ENCODE results near the gene SLC13A5.

- TF ChIP-seq CTCF (IDR thresholded peaks at IDR 0.05) (no peak), RFX5 (IDR thresholded peaks at IDR 0.05; ENCODE audit: low read length) (no peak), POLR2AphosphoS5 (IDR thresholded peaks at IDR 0.05; ENCODE audit: low read depth, low read length) (no peak), RAD21 (IDR thresholded peaks at IDR 0.05; ENCODE audit: low read length) (no peak), ZBTB33 (IDR thresholded peaks at IDR 0.05; ENCODE audit: borderline replicate concordance, low read depth) (no peak), RCOR1 (IDR thresholded peaks at IDR 0.05; ENCODE audit: low read length) (no peak), USF2 (IDR thresholded peaks at IDR 0.05; ENCODE audit: borderline replicate concordance, low read depth, low read length) (no peak), YY1 (IDR thresholded peaks at IDR 0.05; ENCODE audit: low read depth) (no peak)
- TF ChIP-seq, protein P1, sequence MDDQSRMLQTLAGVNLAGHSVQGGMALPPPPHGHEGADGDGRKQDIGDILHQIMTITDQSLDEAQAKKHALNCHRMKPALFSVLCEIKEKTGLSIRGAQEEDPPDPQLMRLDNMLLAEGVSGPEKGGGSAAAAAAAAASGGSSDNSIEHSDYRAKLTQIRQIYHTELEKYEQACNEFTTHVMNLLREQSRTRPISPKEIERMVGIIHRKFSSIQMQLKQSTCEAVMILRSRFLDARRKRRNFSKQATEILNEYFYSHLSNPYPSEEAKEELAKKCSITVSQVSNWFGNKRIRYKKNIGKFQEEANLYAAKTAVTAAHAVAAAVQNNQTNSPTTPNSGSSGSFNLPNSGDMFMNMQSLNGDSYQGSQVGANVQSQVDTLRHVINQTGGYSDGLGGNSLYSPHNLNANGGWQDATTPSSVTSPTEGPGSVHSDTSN (IDR thresholded peaks at IDR 0.05) = no peak
- TF ChIP-seq, protein P2, sequence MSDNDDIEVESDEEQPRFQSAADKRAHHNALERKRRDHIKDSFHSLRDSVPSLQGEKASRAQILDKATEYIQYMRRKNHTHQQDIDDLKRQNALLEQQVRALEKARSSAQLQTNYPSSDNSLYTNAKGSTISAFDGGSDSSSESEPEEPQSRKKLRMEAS (IDR thresholded peaks at IDR 0.05; ENCODE audit: low read depth) = no peak
- TF ChIP-seq, protein P3, sequence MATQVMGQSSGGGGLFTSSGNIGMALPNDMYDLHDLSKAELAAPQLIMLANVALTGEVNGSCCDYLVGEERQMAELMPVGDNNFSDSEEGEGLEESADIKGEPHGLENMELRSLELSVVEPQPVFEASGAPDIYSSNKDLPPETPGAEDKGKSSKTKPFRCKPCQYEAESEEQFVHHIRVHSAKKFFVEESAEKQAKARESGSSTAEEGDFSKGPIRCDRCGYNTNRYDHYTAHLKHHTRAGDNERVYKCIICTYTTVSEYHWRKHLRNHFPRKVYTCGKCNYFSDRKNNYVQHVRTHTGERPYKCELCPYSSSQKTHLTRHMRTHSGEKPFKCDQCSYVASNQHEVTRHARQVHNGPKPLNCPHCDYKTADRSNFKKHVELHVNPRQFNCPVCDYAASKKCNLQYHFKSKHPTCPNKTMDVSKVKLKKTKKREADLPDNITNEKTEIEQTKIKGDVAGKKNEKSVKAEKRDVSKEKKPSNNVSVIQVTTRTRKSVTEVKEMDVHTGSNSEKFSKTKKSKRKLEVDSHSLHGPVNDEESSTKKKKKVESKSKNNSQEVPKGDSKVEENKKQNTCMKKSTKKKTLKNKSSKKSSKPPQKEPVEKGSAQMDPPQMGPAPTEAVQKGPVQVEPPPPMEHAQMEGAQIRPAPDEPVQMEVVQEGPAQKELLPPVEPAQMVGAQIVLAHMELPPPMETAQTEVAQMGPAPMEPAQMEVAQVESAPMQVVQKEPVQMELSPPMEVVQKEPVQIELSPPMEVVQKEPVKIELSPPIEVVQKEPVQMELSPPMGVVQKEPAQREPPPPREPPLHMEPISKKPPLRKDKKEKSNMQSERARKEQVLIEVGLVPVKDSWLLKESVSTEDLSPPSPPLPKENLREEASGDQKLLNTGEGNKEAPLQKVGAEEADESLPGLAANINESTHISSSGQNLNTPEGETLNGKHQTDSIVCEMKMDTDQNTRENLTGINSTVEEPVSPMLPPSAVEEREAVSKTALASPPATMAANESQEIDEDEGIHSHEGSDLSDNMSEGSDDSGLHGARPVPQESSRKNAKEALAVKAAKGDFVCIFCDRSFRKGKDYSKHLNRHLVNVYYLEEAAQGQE (IDR thresholded peaks at IDR 0.05; ENCODE audit: low read depth, low read length) = no peak
Measured at GRCh38 chr17:6669479-6670212, 43.5 kb downstream of the SLC13A5 start.

All from SK-N-SH (cell line).